MM.1S (cell line): ENCODE measurements around the gene DAP.
"Not testable (repeated sequence)": the region's sequence is repeated elsewhere in the genome, so short reads cannot be mapped to it uniquely, and the experiment has no call there.

Experiments
- DNase-seq: peaks from one replicate; pipeline ENCODE4 v3.0.0-alpha.2; 2015
- H2AFZ ChIP-seq: fragments of 300-600 bp; sonication (generic); 2 replicates; pipeline ENCODE4 v1.6.0; 2016; ENCODE audit warnings: antibody characterized with exemption, low read length
- H3F3A ChIP-seq: fragments of 300-600 bp; sonication (generic); 2 replicates; pipeline ENCODE4 v1.6.1; 2016; ENCODE audit warnings: mild to moderate bottlenecking, antibody characterized with exemption, low read length, moderate library complexity, mixed read lengths; ENCODE audit not compliant: insufficient read depth
- H3K27ac ChIP-seq: fragments of 300-600 bp; sonication (generic); 2 replicates; pipeline ENCODE4 v1.5.1; 2016; ENCODE audit warnings: mild to moderate bottlenecking, low read length
- H3K27me3 ChIP-seq: fragments of 300-600 bp; sonication (generic); replicated peaks from 2 replicates; pipeline ENCODE4 v1.6.0; 2016; ENCODE audit warnings: low read length; ENCODE audit not compliant: insufficient read depth
- H3K36me3 ChIP-seq: fragments of 300-600 bp; sonication (generic); replicated peaks from 2 replicates; pipeline ENCODE4 v1.6.1; 2016; ENCODE audit warnings: mild to moderate bottlenecking, low read length, mixed read lengths; ENCODE audit not compliant: insufficient read depth
- H3K4me1 ChIP-seq: fragments of 300-600 bp; sonication (generic); 2 replicates; pipeline ENCODE4 v1.6.1; 2016; ENCODE audit warnings: low read length, mixed read lengths
- H3K4me2 ChIP-seq: fragments of 300-600 bp; sonication (generic); 2 replicates; pipeline ENCODE4 v1.6.0; 2016; ENCODE audit warnings: low read depth, low read length
- H3K4me3 ChIP-seq: fragments of 300-600 bp; sonication (generic); 2 replicates; pipeline ENCODE4 v1.5.1; 2016; ENCODE audit warnings: low read length, mixed read lengths
- H3K79me2 ChIP-seq: fragments of 300-600 bp; sonication (generic); 2 replicates; pipeline ENCODE4 v1.6.1; 2016; ENCODE audit warnings: mixed run types, low read length, mixed read lengths
- H3K9ac ChIP-seq: fragments of 300-600 bp; sonication (generic); 2 replicates; pipeline ENCODE4 v1.6.1; 2016; ENCODE audit warnings: low read length, mixed read lengths
- H3K9me2 ChIP-seq: fragments of 300-600 bp; sonication (generic); replicated peaks from 2 replicates; pipeline ENCODE4 v1.6.1; 2016; ENCODE audit warnings: mild to moderate bottlenecking, low read length, mixed read lengths; ENCODE audit not compliant: insufficient read depth
- H3K9me3 ChIP-seq: fragments of 300-600 bp; sonication (generic); replicated peaks from 2 replicates; pipeline ENCODE4 v1.6.1; 2016; ENCODE audit warnings: mild to moderate bottlenecking, low read length, mixed read lengths; ENCODE audit not compliant: insufficient read depth
- H4K20me1 ChIP-seq: fragments of 300-600 bp; sonication (generic); 2 replicates; pipeline ENCODE4 v1.6.1; 2016; ENCODE audit warnings: mild to moderate bottlenecking, low read length, moderate library complexity, mixed read lengths; ENCODE audit not compliant: insufficient read depth
- EZH2 ChIP-seq: fragments of 300-600 bp; sonication (generic); optimal IDR thresholded peaks from 2 replicates; pipeline ENCODE3; 2017; ENCODE audit warnings: low read depth, mild to moderate bottlenecking, antibody characterized with exemption, low read length, mixed read lengths
- EZH2phosphoT487 ChIP-seq: fragments of 300-600 bp; sonication (generic); IDR thresholded peaks from 2 replicates; pipeline ENCODE4 v1.6.1; 2018; ENCODE audit warnings: antibody characterized with exemption, low read length
- TF ChIP-seq, protein P1 (sequence below): fragments of 300-600 bp; sonication (generic); IDR thresholded peaks from 2 replicates; pipeline ENCODE4 v1.5.1; 2016; ENCODE audit warnings: antibody characterized with exemption, low read length, mixed read lengths

Gene DAP

DNA sequence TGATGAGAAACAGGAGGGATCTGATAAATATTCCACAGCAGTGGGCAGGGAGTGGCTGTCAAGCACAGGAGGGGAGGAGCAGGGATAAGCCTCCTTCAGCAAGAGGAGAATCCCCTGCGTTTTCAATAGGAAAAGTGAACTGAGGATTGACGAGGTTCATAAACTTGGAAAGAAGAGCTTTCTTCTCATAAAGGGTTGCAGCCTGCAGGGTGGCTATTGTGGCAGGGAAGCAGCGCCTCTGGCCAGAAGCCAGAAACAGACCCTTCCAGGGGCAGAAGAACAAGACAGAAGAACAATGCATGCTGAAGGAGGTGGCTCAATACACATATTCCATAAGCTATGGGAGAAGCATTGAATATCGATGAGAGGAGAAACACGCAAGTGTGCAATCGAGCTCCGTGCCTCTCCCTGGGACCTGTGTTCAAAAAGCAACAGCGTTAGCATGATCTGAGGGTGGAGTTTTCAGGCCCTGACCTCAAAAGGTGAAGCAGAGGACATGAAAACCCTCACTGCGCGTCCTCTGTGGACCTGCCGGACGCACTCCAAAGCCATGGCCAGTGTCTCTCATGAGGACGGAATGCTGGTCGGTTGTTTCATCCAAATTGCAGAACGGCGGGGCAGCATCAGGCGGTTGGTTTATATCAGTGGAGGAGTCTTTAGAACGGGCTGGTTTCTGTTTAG lies 129.6 kb downstream of the DAP start:
- no peak for DNase-seq
- Histone ChIP-seq H3K4me1 (peaks cover 12% of the 10 kb centered on the region; the same call in 1 of the 2 replicates), H3K4me3 (peak overlapping the region; percentile 11), H3F3A (no peaks in the 10 kb centered on the region), H4K20me1 (no peaks in the 10 kb centered on the region), H2AFZ (no peak overlapping the region), H3K9me3 (no peaks in the 10 kb centered on the region), H3K79me2 (peaks cover 25% of the 10 kb centered on the region), H3K9me2 (no peaks in the 10 kb centered on the region), H3K9ac (no peak overlapping the region), H3K36me3 (no peaks in the 10 kb centered on the region), H3K4me2 (peak overlapping the region; percentile 5; the same call in 1 of the 2 replicates), H3K27me3 (no peaks in the 10 kb centered on the region), H3K27ac (no peak overlapping the region; the same call in 1 of the 2 replicates)
- TF ChIP-seq, protein P1, sequence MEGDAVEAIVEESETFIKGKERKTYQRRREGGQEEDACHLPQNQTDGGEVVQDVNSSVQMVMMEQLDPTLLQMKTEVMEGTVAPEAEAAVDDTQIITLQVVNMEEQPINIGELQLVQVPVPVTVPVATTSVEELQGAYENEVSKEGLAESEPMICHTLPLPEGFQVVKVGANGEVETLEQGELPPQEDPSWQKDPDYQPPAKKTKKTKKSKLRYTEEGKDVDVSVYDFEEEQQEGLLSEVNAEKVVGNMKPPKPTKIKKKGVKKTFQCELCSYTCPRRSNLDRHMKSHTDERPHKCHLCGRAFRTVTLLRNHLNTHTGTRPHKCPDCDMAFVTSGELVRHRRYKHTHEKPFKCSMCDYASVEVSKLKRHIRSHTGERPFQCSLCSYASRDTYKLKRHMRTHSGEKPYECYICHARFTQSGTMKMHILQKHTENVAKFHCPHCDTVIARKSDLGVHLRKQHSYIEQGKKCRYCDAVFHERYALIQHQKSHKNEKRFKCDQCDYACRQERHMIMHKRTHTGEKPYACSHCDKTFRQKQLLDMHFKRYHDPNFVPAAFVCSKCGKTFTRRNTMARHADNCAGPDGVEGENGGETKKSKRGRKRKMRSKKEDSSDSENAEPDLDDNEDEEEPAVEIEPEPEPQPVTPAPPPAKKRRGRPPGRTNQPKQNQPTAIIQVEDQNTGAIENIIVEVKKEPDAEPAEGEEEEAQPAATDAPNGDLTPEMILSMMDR, result no peak
- TF ChIP-seq EZH2phosphoT487, result no peak
- no peak for TF ChIP-seq EZH2

DNA sequence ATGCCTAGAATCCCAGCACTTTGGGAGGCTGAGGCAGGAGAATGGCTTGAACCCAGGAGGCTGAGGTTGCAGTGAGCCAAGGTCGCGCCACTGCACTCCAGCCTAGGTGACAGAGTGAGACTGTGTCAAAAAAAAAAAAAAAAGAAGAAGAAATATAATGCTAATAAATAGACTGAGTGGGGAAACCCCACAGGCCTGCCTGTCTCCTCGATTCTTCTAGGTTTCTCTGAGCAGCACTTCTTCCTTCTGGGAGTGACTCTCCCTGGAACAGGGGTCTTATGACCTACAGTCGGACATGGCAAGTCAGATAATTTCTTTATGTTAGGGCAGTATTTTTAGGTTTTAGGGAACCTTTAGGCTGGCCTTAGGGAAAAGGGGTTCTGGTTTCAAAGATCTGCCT lies 130.3 kb downstream of the DAP start:
- H3K36me3 ChIP-seq, H3K4me2 ChIP-seq, H3K9ac ChIP-seq, H3K27me3 ChIP-seq, DNase-seq, H2AFZ ChIP-seq, H4K20me1 ChIP-seq, H3F3A ChIP-seq, H3K9me2 ChIP-seq, H3K9me3 ChIP-seq, H3K4me3 ChIP-seq, H3K27ac ChIP-seq: not testable (repeated sequence)
- H3K4me1 ChIP-seq, result peaks cover 12% of the 10 kb centered on the region; the same call in 1 of the 2 replicates
- H3K79me2 ChIP-seq, result peaks cover 22% of the 10 kb centered on the region

DNA sequence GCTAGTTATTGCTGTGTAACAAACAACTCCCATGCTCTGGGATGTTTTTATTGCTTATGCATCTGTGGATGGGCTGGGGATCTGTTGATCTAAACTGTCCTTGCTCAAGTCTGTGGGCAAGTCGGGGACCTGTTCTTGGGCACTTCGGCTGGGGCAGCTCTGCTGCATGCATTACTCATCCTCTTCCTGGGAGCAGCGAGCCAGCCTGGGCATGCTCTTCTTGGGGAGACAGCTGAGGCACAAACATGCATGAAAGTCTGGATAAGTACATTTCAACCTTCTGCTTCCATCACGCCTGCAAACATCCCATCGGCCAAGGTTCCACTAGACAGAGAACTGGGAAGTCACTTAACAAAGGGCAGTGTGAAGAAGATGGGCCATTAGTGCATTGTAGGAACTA lies 130.9 kb downstream of the DAP start:
- H3K9me2 ChIP-seq, result no peaks in the 10 kb centered on the region
- no peak overlapping the region for H2AFZ ChIP-seq
- peaks cover 22% of the 10 kb centered on the region for H3K79me2 ChIP-seq
- no peaks in the 10 kb centered on the region for H3K27me3 ChIP-seq
- H4K20me1 ChIP-seq, result no peaks in the 10 kb centered on the region
- no peaks in the 10 kb centered on the region for H3K36me3 ChIP-seq
- H3K4me3 ChIP-seq, result no peak overlapping the region
- no peak overlapping the region for H3K4me2 ChIP-seq
- no peak overlapping the region for H3K9ac ChIP-seq
- H3K9me3 ChIP-seq, result no peaks in the 10 kb centered on the region
- H3F3A ChIP-seq, result no peaks in the 10 kb centered on the region
- H3K4me1 ChIP-seq, result peaks cover 12% of the 10 kb centered on the region; the same call in 1 of the 2 replicates
- TF ChIP-seq, protein P1, result no peak
- no peak overlapping the region for H3K27ac ChIP-seq
- DNase-seq, result no peak

DNA sequence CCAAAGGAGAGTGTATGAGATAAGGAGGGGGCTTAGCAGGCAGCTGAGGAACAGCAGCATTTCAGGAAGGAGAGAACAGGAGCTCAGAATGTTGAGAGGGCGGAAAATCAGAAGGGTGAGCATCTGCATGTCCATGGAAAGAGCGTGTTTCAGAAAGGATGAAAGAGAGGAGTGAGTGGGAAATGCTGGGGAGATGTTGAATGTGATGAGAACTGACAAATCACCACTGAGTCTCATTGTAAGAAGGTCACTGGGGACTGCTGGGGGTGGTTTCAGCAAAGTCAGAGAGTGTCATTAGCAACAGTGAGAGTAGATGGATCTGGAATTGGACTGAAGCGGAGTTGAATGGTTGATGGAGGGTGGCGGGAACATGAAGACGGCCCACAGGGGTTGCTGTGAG lies 131.4 kb downstream of the DAP start:
- H3K4me2 ChIP-seq, result no peak overlapping the region
- no peaks in the 10 kb centered on the region for H3K9me3 ChIP-seq
- H3K27ac ChIP-seq, result no peak overlapping the region
- H3K4me1 ChIP-seq, result peaks cover 12% of the 10 kb centered on the region; the same call in 1 of the 2 replicates
- H3F3A ChIP-seq, result no peaks in the 10 kb centered on the region
- no peaks in the 10 kb centered on the region for H3K36me3 ChIP-seq
- no peak for DNase-seq
- no peaks in the 10 kb centered on the region for H3K27me3 ChIP-seq
- no peak overlapping the region for H3K4me3 ChIP-seq
- H4K20me1 ChIP-seq, result no peaks in the 10 kb centered on the region
- TF ChIP-seq, protein P1, result no peak
- TF ChIP-seq EZH2, result no peak
- no peak for TF ChIP-seq EZH2phosphoT487
- no peak overlapping the region for H3K9ac ChIP-seq
- no peak overlapping the region for H2AFZ ChIP-seq
- H3K79me2 ChIP-seq, result peaks cover 22% of the 10 kb centered on the region
- H3K9me2 ChIP-seq, result no peaks in the 10 kb centered on the region
